ENCODE data around the gene GCGR. TPM values are rescaled to one million over a fixed set of nuclear protein-coding genes. Genes with fewer than 3 reads are reported as not detected.
A peak's percentile ranks its signal among the peaks of the same experiment; 100 is the strongest.

The GCGR gene
- total and polyA plus RNA-seq, 2 of the 13 experiments (the other 11 are each of a cell fraction or from before 2014, with no cell fraction given), result 0.04 to 0.13 TPM

- TF ChIP-seq MLX (CRISPR knock-in tag; IDR thresholded peaks at IDR 0.05), result 0 out of 2 replicates have a peak, but pooled peaks have one; percentile 39
- peak; percentile 59 for TF ChIP-seq GATAD2A (CRISPR knock-in tag; IDR thresholded peaks at IDR 0.05)
- TF ChIP-seq DPF2 (CRISPR knock-in tag; IDR thresholded peaks at IDR 0.05; ENCODE audit: borderline replicate concordance, low read depth), result no peak
- TF ChIP-seq ZNF124 (CRISPR knock-in tag; IDR thresholded peaks at IDR 0.05), result peak; percentile 82; the same call in 1 of the 2 replicates
- TF ChIP-seq THRA (CRISPR knock-in tag; IDR thresholded peaks at IDR 0.05; ENCODE audit: borderline replicate concordance), result 0 out of 2 replicates have a peak, but pooled peaks have one; percentile 50
- TF ChIP-seq ZNF740 (CRISPR knock-in tag; IDR thresholded peaks at IDR 0.05), result no peak
- no peak for TF ChIP-seq CC2D1A (CRISPR knock-in tag; IDR thresholded peaks at IDR 0.05)
- TF ChIP-seq ZKSCAN8 (CRISPR knock-in tag; IDR thresholded peaks at IDR 0.05; ENCODE audit: borderline replicate concordance), result no peak
- TF ChIP-seq AGO2 (optimal IDR thresholded peaks at IDR 0.05; ENCODE audit: low read depth, low read length), result peak; percentile 96
- no peak for TF ChIP-seq ELF4 (CRISPR knock-in tag; IDR thresholded peaks at IDR 0.05; ENCODE audit: borderline replicate concordance)
- peak; percentile 53; the same call in 1 of the 2 replicates for TF ChIP-seq BHLHE40 (IDR thresholded peaks at IDR 0.05; ENCODE audit: low read length)
- peak; percentile 74 for TF ChIP-seq STAG1 (CRISPR knock-in tag; IDR thresholded peaks at IDR 0.05)
- no peak for TF ChIP-seq ZNF138 (CRISPR knock-in tag; IDR thresholded peaks at IDR 0.05; ENCODE audit: low read depth)
- no peak for TF ChIP-seq POGZ (CRISPR knock-in tag; IDR thresholded peaks at IDR 0.05)
- 0 out of 2 replicates have a peak, but pooled peaks have one; percentile 54 for TF ChIP-seq MIXL1 (CRISPR knock-in tag; IDR thresholded peaks at IDR 0.05)
- no peak for TF ChIP-seq THAP7 (CRISPR knock-in tag; IDR thresholded peaks at IDR 0.05)
- TF ChIP-seq NFKBIZ (CRISPR knock-in tag; IDR thresholded peaks at IDR 0.05), result 0 out of 2 replicates have a peak, but pooled peaks have one; percentile 73
- no peak for TF ChIP-seq GMEB2 (CRISPR knock-in tag; IDR thresholded peaks at IDR 0.05; ENCODE audit: low read depth)
- 0 out of 2 replicates have a peak, but pooled peaks have one; percentile 79 for TF ChIP-seq ZNF274 (CRISPR knock-in tag; IDR thresholded peaks at IDR 0.05)
- TF ChIP-seq ZNF280D (CRISPR knock-in tag; IDR thresholded peaks at IDR 0.05), result no peak
- peak; percentile 68; the same call in 1 of the 2 replicates for TF ChIP-seq ZNF331 (CRISPR knock-in tag; IDR thresholded peaks at IDR 0.05)
- peak; percentile 69; the same call in 1 of the 2 replicates for TF ChIP-seq IRF2 (CRISPR knock-in tag; IDR thresholded peaks at IDR 0.05)
- TF ChIP-seq ZNF101 (CRISPR knock-in tag; IDR thresholded peaks at IDR 0.05; ENCODE audit: borderline replicate concordance, low read depth), result no peak
Observed at GRCh38 chr17:81821603-81822311, 17.8 kb downstream of the GCGR start (continued).

All from HepG2 (cell line).